Measurements from ENCODE around the gene CCNDBP1.

DNA sequence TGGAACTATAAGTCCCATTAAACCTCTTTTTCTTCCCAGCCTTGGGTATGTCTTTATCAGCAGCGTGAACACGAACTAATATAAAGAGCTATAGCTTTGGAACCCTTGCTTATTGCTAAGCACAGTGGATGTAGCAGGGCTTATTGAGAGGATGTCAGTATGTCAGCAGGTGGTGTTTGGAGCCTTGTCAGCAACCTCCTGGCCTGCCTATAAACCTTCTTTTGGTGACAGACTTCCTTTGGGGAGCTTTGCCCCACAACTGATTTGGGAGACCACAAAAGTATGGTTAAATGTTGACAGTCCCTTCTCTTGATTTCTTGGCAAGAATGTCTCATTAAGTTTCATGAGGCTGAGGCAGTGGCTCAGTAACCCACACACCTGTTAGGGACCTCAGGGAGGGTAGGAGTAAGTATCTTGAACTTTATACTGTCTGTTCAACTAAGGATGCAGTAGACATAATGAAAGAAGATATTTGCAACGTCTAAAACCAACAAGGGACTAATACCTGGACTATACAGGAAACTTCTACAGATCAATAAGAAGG lies 14.8 kb downstream of the CCNDBP1 start:
- TF ChIP-seq, protein P1, sequence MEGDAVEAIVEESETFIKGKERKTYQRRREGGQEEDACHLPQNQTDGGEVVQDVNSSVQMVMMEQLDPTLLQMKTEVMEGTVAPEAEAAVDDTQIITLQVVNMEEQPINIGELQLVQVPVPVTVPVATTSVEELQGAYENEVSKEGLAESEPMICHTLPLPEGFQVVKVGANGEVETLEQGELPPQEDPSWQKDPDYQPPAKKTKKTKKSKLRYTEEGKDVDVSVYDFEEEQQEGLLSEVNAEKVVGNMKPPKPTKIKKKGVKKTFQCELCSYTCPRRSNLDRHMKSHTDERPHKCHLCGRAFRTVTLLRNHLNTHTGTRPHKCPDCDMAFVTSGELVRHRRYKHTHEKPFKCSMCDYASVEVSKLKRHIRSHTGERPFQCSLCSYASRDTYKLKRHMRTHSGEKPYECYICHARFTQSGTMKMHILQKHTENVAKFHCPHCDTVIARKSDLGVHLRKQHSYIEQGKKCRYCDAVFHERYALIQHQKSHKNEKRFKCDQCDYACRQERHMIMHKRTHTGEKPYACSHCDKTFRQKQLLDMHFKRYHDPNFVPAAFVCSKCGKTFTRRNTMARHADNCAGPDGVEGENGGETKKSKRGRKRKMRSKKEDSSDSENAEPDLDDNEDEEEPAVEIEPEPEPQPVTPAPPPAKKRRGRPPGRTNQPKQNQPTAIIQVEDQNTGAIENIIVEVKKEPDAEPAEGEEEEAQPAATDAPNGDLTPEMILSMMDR (conservative IDR thresholded peaks at IDR 0.05; ENCODE audit: low read length), result no peak
- no peak for TF ChIP-seq EZH2phosphoT487 (IDR thresholded peaks at IDR 0.05; ENCODE audit: borderline replicate concordance)
